ENCODE results near the gene VPS41. TPM values are rescaled to one million over a fixed set of nuclear protein-coding genes. Genes with fewer than 3 reads are reported as not detected.

The VPS41 gene
- total RNA-seq, 1 donor from 2014 or later = 91.8 TPM

DNA sequence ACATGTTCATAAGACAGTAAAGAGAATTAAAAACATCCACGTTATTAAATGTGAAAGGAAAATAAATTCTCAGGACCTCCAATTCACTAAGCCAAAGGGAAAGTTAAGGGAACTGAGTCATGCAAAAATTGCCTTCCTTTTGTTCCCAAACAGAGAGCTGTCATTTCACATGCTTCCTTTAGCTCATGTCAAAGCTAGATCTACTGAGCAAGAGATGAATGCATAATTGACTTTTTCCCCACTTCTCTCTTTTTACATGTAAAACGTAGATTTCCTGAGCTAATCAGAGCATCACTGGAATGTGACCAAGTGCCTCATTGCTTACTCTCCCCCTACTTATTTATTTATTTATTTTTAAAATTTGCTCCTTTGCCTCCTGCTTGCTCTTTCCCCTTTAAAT, 148.8 kb downstream of the VPS41 start:
- DNase-seq = no peak
- POLR2A ChIA-PET = no interaction called here
- H3K27ac Mint-ChIP-seq = no peak overlapping the region
- CTCF ChIA-PET = interaction anchor here (0.9 kb wide), 1 partner anchor 13 kb away, joined by 3 read pairs; no protein-coding TSS in a partner anchor
- no peaks in the 10 kb centered on the region for H3K4me1 Mint-ChIP-seq
- no peaks in the 10 kb centered on the region for H3K27me3 Mint-ChIP-seq
- intact Hi-C loops (cut with micrococcal nuclease) = no loop called here
- TF ChIP-seq, protein P1, sequence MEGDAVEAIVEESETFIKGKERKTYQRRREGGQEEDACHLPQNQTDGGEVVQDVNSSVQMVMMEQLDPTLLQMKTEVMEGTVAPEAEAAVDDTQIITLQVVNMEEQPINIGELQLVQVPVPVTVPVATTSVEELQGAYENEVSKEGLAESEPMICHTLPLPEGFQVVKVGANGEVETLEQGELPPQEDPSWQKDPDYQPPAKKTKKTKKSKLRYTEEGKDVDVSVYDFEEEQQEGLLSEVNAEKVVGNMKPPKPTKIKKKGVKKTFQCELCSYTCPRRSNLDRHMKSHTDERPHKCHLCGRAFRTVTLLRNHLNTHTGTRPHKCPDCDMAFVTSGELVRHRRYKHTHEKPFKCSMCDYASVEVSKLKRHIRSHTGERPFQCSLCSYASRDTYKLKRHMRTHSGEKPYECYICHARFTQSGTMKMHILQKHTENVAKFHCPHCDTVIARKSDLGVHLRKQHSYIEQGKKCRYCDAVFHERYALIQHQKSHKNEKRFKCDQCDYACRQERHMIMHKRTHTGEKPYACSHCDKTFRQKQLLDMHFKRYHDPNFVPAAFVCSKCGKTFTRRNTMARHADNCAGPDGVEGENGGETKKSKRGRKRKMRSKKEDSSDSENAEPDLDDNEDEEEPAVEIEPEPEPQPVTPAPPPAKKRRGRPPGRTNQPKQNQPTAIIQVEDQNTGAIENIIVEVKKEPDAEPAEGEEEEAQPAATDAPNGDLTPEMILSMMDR (IDR thresholded peaks at IDR 0.05) = no peak
- no peak overlapping the region for H3K4me3 Mint-ChIP-seq
- H3K36me3 Mint-ChIP-seq (ENCODE audit: low read depth) = peaks cover 76% of the 10 kb centered on the region
- no peak for ATAC-seq (ENCODE audit: low read depth)
- H3K9me3 Mint-ChIP-seq = no peaks in the 10 kb centered on the region

DNA sequence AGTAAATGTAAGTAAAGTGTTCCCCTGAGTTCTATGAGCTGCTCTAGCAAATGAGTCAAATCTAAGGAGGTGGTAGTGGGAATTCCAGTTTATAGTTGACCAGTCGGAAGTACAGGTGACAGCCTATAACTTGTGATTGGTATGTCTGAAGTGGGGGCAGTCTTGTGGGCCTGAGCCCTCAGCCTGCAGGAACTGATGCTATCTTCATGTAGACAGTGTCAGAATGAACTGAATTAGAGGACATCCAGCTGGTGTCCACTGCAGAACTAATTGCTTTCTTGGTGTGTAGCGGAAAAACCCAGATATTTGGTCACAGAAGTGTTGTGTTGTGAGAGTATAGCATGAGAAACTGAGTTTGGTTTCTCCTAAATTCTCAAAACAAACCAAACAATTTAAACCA, 150.0 kb downstream of the VPS41 start:
- intact Hi-C loops (cut with micrococcal nuclease) = no loop called here
- CTCF ChIA-PET = no interaction called here
- Mint-ChIP-seq H3K36me3 (ENCODE audit: low read depth) (peaks cover 76% of the 10 kb centered on the region), H3K27ac (no peak overlapping the region), H3K27me3 (no peaks in the 10 kb centered on the region), H3K9me3 (no peaks in the 10 kb centered on the region), H3K4me1 (no peaks in the 10 kb centered on the region), H3K4me3 (no peak overlapping the region)
- ATAC-seq (ENCODE audit: low read depth) = no peak
- TF ChIP-seq, protein P1 (IDR thresholded peaks at IDR 0.05) = no peak
- POLR2A ChIA-PET = no interaction called here
- no peak for DNase-seq

DNA sequence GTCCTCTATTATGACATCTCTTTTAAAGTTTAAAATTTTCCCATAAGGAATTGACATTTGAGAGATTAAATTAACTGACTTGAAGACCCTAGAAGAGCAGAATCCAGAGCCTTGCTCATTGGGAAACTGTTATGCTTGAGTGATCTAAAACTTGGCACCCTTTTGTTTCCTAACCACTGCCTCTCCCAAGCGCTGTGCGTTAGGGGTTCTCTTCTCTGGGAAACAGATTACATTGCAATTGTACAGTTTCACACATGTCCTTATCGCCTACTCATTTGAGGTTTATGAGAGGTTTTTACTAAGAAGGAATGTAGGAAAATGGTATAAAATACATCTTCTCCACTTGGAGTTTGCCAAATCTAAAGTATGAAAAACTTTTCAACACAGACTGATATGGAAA, 151.1 kb downstream of the VPS41 start:
- TF ChIP-seq, protein P1 (IDR thresholded peaks at IDR 0.05) = no peak
- Mint-ChIP-seq H3K27me3 (no peaks in the 10 kb centered on the region), H3K4me3 (no peak overlapping the region), H3K9me3 (no peaks in the 10 kb centered on the region), H3K36me3 (ENCODE audit: low read depth) (peaks cover 77% of the 10 kb centered on the region), H3K4me1 (no peaks in the 10 kb centered on the region), H3K27ac (no peak overlapping the region)
- intact Hi-C loops (cut with micrococcal nuclease) = no loop called here
- CTCF ChIA-PET = no interaction called here
- POLR2A ChIA-PET = no interaction called here
- no peak for DNase-seq
- no peak for ATAC-seq (ENCODE audit: low read depth)

DNA sequence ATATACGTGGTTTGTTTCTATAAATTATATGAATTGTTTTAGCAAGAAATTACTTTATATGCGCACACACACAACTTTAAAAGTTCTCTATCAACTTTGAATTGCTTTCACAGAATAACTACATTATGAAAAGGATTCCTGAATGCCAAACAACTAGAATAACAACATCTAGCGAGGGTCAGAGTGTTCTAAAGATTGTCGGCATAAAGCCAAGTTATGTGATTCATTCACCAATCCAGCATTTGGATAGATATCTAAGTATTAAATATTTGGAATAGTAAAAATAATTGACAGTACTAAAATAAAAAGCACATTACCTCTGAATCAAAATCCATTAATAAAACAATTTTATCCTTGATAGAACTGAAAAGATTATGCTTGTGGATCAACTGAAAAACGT, 152.5 kb downstream of the VPS41 start:
- Mint-ChIP-seq H3K4me3 (no peak overlapping the region), H3K27me3 (no peaks in the 10 kb centered on the region), H3K36me3 (ENCODE audit: low read depth) (peaks cover 78% of the 10 kb centered on the region), H3K4me1 (no peaks in the 10 kb centered on the region), H3K9me3 (no peaks in the 10 kb centered on the region), H3K27ac (no peak overlapping the region)
- no peak for ATAC-seq (ENCODE audit: low read depth)
- ChIA-PET CTCF (no interaction called here), POLR2A (no interaction called here)
- DNase-seq = no peak
- TF ChIP-seq, protein P1 (IDR thresholded peaks at IDR 0.05) = no peak
- intact Hi-C loops (cut with micrococcal nuclease) = no loop called here

DNA sequence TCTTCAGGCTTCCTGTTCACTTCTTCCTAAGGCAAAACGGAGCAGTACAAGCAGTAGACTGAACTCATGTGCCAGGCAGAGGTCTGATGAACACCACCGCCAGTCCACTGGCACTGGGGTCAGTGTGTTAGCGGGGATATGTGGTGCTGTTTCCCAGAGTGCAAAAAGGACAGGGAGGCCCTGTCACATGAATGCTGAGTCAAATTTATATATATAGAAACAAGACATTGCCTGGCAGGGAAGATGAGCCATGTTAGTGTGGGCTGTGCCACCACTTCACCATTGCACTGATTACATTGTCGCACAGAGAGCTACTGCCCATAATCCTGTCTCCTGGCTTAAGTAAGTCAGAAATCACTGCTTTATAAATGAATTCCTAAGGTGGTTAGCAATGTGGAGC, 155.6 kb downstream of the VPS41 start:
- Mint-ChIP-seq H3K4me1 (no peaks in the 10 kb centered on the region), H3K27ac (no peak overlapping the region), H3K9me3 (no peaks in the 10 kb centered on the region), H3K36me3 (ENCODE audit: low read depth) (peaks cover 86% of the 10 kb centered on the region), H3K27me3 (no peaks in the 10 kb centered on the region), H3K4me3 (no peak overlapping the region)
- intact Hi-C loops (cut with micrococcal nuclease) = no loop called here
- ChIA-PET POLR2A (no interaction called here), CTCF (no interaction called here)
- no peak for ATAC-seq (ENCODE audit: low read depth)
- TF ChIP-seq, protein P1 (IDR thresholded peaks at IDR 0.05) = no peak
- no peak for DNase-seq

All from activated B cell treated with CpG ODN at 0.5 μM for 24 hours (primary cell).